ENCODE measurements around the gene ARHGEF25.
"Not testable (repeated sequence)": the region's sequence is repeated elsewhere in the genome, so short reads cannot be mapped to it uniquely, and the experiment has no call there.

ARHGEF25 gene

GRCh38 chr12:57611108-57611826, at the start of gene ARHGEF25:
Gene ARHGEF25 (plus strand): TSS chr12:57611435. CDS start chr12:57611895, 460 bp downstream.
- DNase-seq, result no peak

DNA sequence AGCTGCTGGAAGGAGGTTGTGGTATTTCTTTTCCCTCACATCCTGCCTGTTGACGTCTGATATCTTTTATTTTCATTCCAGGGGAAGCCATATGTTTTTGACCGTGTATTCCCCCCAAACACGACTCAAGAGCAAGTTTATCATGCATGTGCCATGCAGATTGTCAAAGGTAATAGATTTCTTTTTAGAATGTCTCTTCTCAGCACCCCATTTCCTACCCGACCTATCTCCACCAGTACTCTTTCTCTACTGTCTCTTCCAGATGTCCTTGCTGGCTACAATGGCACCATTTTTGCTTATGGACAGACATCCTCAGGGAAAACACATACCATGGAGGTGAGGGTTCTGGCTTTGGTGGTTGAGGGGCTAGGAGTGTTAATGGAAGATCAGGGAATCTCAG, 47.9 kb upstream of the ARHGEF25 start:
- DNase-seq, result no peak

DNA sequence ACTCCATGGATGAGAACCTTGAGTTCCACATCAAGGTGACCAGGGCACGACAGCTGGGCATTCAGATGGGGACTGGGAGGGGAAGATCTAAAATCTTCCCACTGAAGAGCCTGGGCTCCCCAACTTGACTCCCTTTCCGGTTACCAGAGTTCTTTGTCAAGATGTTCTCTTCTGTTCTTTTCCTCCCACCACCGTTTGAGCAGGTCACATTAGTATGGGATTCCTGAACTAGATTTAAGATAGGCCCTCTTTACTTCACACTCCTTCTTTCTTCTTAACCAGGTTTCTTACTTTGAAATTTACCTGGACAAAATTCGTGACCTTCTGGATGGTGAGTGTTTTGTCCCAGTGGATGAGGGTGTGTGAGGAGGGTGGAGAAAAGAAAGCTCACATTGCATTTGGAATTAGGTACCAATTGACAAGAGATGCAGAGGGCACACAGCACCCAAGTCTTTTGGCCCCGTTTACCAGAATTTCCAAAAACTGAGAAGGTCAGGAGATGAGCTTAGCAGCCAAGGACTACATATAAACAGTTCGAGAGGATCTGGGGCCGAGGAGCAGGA, 47.0 kb upstream of the ARHGEF25 start:
- DNase-seq, result no peak

GRCh38 chr12:57568838-57569237, 42.4 kb upstream of the ARHGEF25 start:
- DNase-seq, result no peak

DNA sequence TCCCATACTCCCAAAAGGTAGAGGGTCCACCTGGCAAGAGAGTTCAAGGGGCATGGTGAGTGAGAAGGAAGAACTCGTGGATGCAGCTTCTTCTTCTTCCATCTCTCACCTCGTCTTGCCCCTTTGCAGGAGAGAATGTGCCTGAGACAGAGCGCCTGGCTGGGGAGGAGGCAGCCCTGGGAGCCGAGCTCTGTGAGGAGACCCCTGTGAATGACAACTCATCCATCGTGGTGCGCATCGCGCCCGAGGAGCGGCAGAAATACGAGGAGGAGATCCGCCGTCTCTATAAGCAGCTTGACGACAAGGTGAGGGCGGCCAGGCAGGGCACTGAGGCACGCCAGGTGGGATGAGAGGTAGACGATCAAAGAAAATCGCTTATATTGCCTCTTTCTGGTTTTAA, 41.4 kb upstream of the ARHGEF25 start:
- DNase-seq, result no peak

GRCh38 chr12:57570438-57570837, 40.8 kb upstream of the ARHGEF25 start:
- not testable (repeated sequence) for DNase-seq

DNA sequence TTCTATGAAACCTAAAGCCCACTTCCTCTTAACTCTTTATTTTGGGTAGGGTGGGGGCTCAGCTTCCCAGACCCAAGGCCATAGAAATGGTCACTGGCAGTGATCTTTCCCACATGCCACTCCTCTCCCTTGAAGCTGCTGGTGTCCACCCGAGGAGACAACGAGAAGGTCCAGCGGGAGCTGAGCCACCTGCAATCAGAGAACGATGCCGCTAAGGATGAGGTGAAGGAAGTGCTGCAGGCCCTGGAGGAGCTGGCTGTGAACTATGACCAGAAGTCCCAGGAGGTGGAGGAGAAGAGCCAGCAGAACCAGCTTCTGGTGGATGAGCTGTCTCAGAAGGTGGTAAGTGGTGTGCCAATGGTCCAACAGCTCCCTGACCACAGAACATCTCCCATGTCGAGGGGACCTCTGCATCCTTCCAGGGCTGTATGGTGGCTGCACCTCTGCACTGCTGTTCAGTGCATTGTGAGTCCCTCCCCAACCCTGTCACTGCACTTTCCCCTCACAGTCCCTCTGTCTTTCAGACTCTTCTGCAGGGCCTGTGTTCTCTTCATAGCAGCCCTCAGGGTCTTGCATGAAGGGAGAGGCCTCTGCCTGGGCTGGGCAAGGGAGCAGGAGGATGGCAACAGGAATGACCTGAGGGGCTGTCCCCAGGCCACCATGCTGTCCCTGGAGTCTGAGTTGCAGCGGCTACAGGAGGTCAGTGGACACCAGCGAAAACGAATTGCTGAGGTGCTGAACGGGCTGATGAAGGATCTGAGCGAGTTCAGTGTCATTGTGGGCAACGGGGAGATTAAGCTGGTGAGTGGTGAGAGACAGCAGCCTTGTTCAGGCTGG, 39.1 kb upstream of the ARHGEF25 start:
- DNase-seq, result no peak

DNA sequence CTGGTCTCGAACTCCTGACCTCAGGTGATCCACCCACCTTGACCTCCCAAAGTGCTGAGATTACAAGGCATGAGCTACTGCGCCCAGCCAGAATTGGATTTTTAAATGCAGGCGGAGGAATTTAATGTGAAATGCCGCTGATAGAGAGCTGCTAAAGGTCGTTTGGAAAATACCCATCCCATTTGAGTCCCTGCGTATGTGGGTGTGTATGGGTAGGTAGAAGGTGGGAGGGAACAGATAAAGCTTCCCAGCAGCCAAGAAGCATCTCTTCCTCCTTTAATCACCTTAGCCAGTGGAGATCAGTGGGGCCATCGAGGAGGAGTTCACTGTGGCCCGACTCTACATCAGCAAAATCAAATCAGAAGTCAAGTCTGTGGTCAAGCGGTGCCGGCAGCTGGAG, 36.4 kb upstream of the ARHGEF25 start:
- DNase-seq, result no peak

DNA sequence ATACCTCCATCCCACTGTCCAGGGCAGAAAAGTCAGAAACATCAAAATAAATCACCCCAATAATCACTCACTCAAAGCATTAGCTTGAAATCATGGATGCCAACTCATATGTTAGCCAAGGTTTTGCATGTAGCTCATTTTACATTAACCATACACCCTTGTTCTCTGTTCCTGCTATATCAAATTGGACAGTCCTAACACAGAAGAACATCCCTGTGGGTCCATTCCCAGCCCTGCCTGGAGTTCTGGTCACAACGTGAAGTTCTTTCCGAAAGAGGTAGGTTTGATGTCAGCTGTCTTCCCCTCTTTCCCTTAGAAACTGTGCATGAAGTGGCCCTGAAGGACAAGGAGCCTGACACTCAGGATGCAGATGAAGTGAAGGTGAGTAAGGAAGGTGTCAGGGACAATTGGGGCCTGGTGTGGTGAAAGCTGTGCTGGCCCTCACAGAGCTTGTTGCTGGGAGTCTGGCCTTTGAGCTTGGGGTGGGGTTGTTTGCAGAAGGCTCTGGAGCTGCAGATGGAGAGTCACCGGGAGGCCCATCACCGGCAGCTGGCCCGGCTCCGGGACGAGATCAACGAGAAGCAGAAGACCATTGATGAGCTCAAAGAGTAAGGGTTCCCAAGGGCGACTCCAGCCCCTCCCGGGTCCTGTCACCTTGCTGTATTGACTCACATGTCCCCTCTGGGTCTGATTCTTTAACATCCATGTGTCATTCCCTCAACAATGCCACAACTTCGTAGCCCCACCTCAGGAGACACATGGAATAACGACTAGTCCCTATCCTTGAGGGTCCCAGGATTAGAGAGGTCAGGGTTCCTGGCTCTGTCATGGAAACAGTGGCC, 35.2 kb upstream of the ARHGEF25 start:
- DNase-seq, result no peak

GRCh38 chr12:57576613-57577160, 34.5 kb upstream of the ARHGEF25 start:
- DNase-seq, result no peak

- DNase-seq, result no peak
Measured at GRCh38 chr12:57577981-57578758, 33.1 kb upstream of the ARHGEF25 start.

- no peak for DNase-seq
Measured at GRCh38 chr12:57579011-57579410, 32.2 kb upstream of the ARHGEF25 start.

GRCh38 chr12:57579677-57580465, 31.4 kb upstream of the ARHGEF25 start:
- DNase-seq, result no peak

- DNase-seq, result no peak
Measured at GRCh38 chr12:57580466-57580795, 30.8 kb upstream of the ARHGEF25 start.

DNA sequence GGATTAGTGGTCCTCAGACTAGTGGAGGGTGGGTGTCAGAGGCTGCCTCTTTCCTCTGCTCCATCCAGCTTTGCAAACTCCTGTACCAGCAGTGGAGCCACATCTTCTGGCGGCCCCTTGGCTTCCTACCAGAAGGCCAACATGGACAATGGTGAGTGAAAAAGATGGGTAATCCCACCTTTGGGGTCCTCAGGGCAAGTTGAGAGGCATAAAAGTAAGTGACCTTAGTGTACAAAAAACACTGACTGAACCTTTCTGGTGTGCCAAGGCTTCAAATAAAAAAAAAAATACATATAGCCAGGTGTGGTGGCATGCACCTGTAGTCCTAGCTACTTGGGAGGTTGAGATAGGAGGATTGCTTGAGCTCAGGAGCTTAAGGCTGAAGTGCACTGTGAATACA, 29.4 kb upstream of the ARHGEF25 start:
- no peak for DNase-seq

GRCh38 chr12:57582440-57582839, 28.8 kb upstream of the ARHGEF25 start:
- no peak for DNase-seq

GRCh38 chr12:57583008-57583831, 28.0 kb upstream of the ARHGEF25 start:
- DNase-seq, result peak; percentile 72

DNA sequence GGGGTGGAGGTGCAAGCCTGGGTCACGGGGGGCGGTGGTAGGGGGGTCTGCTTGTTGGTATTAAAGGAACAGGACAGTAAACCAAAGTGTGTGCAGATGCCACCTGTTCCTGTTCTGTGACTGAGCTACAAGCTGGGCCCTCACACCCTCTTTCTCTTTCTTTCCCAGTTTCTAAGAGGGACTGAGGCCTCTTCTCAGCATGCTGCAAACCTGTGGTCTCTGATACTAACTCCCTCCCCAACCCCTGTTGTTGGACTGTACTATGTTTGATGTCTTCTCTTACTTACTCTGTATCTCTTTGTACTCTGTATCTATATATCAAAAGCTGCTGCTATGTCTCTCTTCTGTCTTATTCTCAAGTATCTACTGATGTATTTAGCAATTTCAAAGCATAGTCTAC, 27.2 kb upstream of the ARHGEF25 start:
- no peak for DNase-seq

DNA sequence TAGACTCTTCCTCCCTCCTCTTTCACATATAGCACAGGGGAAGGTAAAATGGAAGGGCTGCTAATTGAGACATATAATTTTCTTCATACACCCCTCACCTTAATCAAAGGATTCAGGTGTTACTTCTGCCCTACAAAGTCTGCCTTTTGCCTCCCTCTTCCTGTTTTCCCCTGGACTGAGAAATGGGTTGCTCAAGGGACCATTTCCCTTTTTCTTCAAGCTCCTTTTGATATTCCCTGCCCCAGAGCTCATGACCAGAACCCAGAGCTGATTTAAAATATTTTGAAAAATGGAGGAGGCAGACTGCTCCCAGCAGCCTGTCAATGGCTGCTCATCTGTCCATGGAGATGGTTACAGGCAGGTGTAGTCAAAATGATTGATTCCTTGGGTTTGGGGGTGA, 26.5 kb upstream of the ARHGEF25 start:
- DNase-seq, result no peak

DNA sequence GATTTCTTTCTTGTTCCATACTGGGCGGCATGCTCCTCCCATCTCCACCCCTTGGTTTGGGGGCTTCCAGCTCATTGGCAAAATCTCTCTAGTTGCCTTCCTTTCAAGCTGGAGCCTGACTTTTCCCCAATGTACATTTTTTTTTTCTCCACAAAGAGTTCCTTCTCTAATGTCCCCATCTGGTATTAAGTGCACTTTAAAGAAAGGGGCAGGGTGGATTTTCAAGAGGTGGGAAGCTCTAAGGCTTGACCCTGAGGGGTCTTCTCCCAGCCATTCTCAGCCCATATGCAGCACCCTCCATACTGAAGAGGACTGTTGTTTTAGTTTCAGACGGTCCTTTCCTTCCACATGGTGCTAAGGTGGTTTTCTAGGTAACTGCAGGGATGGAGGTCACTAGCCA, 26.1 kb upstream of the ARHGEF25 start:
- no peak for DNase-seq

Data from stimulated activated CD4-positive, alpha-beta T cell treated with anti-CD3 and anti-CD28 coated beads, Interleukin-1b, Interleukin-23, amount 100 ng/mL, for 48 hours (primary cell).